Ramos (cell line): ENCODE measurements around the gene XCR1.

ENCODE experiments used
- in situ Hi-C: fragments of 300-500 bp; cut with MboI; formaldehyde crosslinking; loops from one replicate; pipeline ENCODE4 v1.14.3; 2022; ENCODE audit warnings: low sequenced_read_pairs; ENCODE audit not compliant: unreplicated experiment

Gene XCR1

DNA sequence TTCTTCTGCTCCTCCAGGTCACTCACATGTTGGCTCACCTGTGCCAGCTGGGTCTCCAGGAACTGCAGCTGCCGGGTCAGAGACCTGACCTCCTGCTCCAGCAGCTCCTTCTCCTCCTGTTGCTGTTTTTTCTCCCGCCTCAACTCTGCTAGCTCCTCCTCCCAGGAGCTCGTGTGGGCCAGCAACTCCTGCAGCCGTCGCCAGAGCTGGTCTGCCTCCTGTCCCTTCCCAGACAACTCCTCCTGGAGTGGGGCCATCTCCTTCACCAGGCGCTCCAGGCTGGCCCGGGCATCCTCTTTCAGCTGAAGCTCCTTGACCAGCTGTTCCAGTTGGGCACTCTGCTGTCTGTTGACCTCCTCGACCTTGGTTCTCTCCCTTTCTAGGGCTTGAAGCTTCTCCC, 59.6 kb downstream of the XCR1 start:
- in situ Hi-C loops, result no loop called here
